ENCODE measurements around the gene TMUB2.

TMUB2 gene

GRCh38 chr17:44152875-44153274, 33.9 kb upstream of the TMUB2 start:
- DNase-seq (ENCODE audit: insufficient read length, low spot score) (no peak), FAIRE-seq (peak; percentile 68)
- TF ChIP-seq TAF1 (IDR thresholded peaks at IDR 0.05; ENCODE audit: low read depth, low read length): no peak
- no peak for TF ChIP-seq PAX5 (IDR thresholded peaks at IDR 0.05; ENCODE audit: insufficient read depth, low read length, severe bottlenecking)
- TF ChIP-seq POLR2AphosphoS5 (IDR thresholded peaks at IDR 0.05; ENCODE audit: low read depth, low read length): no peak
- TF ChIP-seq POU2F2 (IDR thresholded peaks at IDR 0.05; ENCODE audit: low read depth, low read length): no peak
- TF ChIP-seq SPI1 (IDR thresholded peaks at IDR 0.05; ENCODE audit: low read depth, low read length): no peak
- TF ChIP-seq POLR2A (IDR thresholded peaks at IDR 0.05; ENCODE audit: low read depth, low read length): no peak

- FAIRE-seq (no peak), DNase-seq (ENCODE audit: insufficient read length, low spot score) (no peak)
- TF ChIP-seq TAF1 (IDR thresholded peaks at IDR 0.05; ENCODE audit: low read depth, low read length): no peak
Measured at GRCh38 chr17:44155488-44155887, 31.3 kb upstream of the TMUB2 start.

GRCh38 chr17:44159519-44160210, 27.1 kb upstream of the TMUB2 start:
- no peak for FAIRE-seq

GRCh38 chr17:44164476-44164875, 22.3 kb upstream of the TMUB2 start:
- DNase-seq (ENCODE audit: insufficient read length, low spot score) (no peak), FAIRE-seq (no peak)
- no peak for TF ChIP-seq TAF1 (IDR thresholded peaks at IDR 0.05; ENCODE audit: low read depth, low read length)
- no peak for TF ChIP-seq PAX5 (IDR thresholded peaks at IDR 0.05; ENCODE audit: insufficient read depth, low read length, severe bottlenecking)
- TF ChIP-seq POU2F2 (IDR thresholded peaks at IDR 0.05; ENCODE audit: low read depth, low read length): no peak
- TF ChIP-seq POLR2A (IDR thresholded peaks at IDR 0.05; ENCODE audit: low read depth, low read length): no peak
- no peak for TF ChIP-seq POLR2AphosphoS5 (IDR thresholded peaks at IDR 0.05; ENCODE audit: low read depth, low read length)
- no peak for TF ChIP-seq SPI1 (IDR thresholded peaks at IDR 0.05; ENCODE audit: low read depth, low read length)

More at GRCh38 chr17:44159519-44160210, 27.1 kb upstream of the TMUB2 start:
- TF ChIP-seq SPI1 (IDR thresholded peaks at IDR 0.05; ENCODE audit: low read depth, low read length) (no peak), PAX5 (IDR thresholded peaks at IDR 0.05; ENCODE audit: insufficient read depth, low read length, severe bottlenecking) (no peak), POU2F2 (IDR thresholded peaks at IDR 0.05; ENCODE audit: low read depth, low read length) (no peak), POLR2A (IDR thresholded peaks at IDR 0.05; ENCODE audit: low read depth, low read length) (no peak), POLR2AphosphoS5 (IDR thresholded peaks at IDR 0.05; ENCODE audit: low read depth, low read length) (no peak), TAF1 (IDR thresholded peaks at IDR 0.05; ENCODE audit: low read depth, low read length) (no peak)
- no peak for DNase-seq (ENCODE audit: insufficient read length, low spot score)

GRCh38 chr17:44167181-44167861, 19.5 kb upstream of the TMUB2 start:
- TF ChIP-seq POU2F2 (IDR thresholded peaks at IDR 0.05; ENCODE audit: low read depth, low read length) (no peak), POLR2A (IDR thresholded peaks at IDR 0.05; ENCODE audit: low read depth, low read length) (no peak), TAF1 (IDR thresholded peaks at IDR 0.05; ENCODE audit: low read depth, low read length) (no peak), SPI1 (IDR thresholded peaks at IDR 0.05; ENCODE audit: low read depth, low read length) (no peak), PAX5 (IDR thresholded peaks at IDR 0.05; ENCODE audit: insufficient read depth, low read length, severe bottlenecking) (no peak), POLR2AphosphoS5 (IDR thresholded peaks at IDR 0.05; ENCODE audit: low read depth, low read length) (no peak)
- FAIRE-seq: no peak

GRCh38 chr17:44170135-44170498, 16.7 kb upstream of the TMUB2 start:
- FAIRE-seq (no peak), DNase-seq (ENCODE audit: insufficient read length, low spot score) (no peak)
- TF ChIP-seq TAF1 (IDR thresholded peaks at IDR 0.05; ENCODE audit: low read depth, low read length): no peak
- TF ChIP-seq POU2F2 (IDR thresholded peaks at IDR 0.05; ENCODE audit: low read depth, low read length): no peak
- TF ChIP-seq POLR2A (IDR thresholded peaks at IDR 0.05; ENCODE audit: low read depth, low read length): no peak
- no peak for TF ChIP-seq SPI1 (IDR thresholded peaks at IDR 0.05; ENCODE audit: low read depth, low read length)
- TF ChIP-seq PAX5 (IDR thresholded peaks at IDR 0.05; ENCODE audit: insufficient read depth, low read length, severe bottlenecking): no peak
- TF ChIP-seq POLR2AphosphoS5 (IDR thresholded peaks at IDR 0.05; ENCODE audit: low read depth, low read length): no peak

More at GRCh38 chr17:44167181-44167861, 19.5 kb upstream of the TMUB2 start:
- no peak for DNase-seq (ENCODE audit: insufficient read length, low spot score)

- no peak for FAIRE-seq
- no peak for DNase-seq (ENCODE audit: insufficient read length, low spot score)
- TF ChIP-seq POLR2AphosphoS5 (IDR thresholded peaks at IDR 0.05; ENCODE audit: low read depth, low read length) (no peak), TAF1 (IDR thresholded peaks at IDR 0.05; ENCODE audit: low read depth, low read length) (no peak), SPI1 (IDR thresholded peaks at IDR 0.05; ENCODE audit: low read depth, low read length) (no peak), PAX5 (IDR thresholded peaks at IDR 0.05; ENCODE audit: insufficient read depth, low read length, severe bottlenecking) (no peak), POU2F2 (IDR thresholded peaks at IDR 0.05; ENCODE audit: low read depth, low read length) (no peak), POLR2A (IDR thresholded peaks at IDR 0.05; ENCODE audit: low read depth, low read length) (no peak)
Measured at GRCh38 chr17:44170499-44171201, 16.1 kb upstream of the TMUB2 start, which contains the start of gene ASB16. ASB16 (plus strand) TSS chr17:44170704; CDS start chr17:44170790, 86 bp downstream.

- no peak for DNase-seq (ENCODE audit: insufficient read length, low spot score)
- FAIRE-seq: no peak
- 0 out of 2 replicates have a peak, but pooled peaks have one; percentile 15 for TF ChIP-seq POLR2A (IDR thresholded peaks at IDR 0.05; ENCODE audit: low read depth, low read length)
- no peak for TF ChIP-seq POU2F2 (IDR thresholded peaks at IDR 0.05; ENCODE audit: low read depth, low read length)
Measured at GRCh38 chr17:44171931-44172455, 14.8 kb upstream of the TMUB2 start.

GRCh38 chr17:44174427-44174826, 12.3 kb upstream of the TMUB2 start:
- no peak for FAIRE-seq
- DNase-seq (ENCODE audit: insufficient read length, low spot score): no peak
- no peak for TF ChIP-seq POU2F2 (IDR thresholded peaks at IDR 0.05; ENCODE audit: low read depth, low read length)
- no peak for TF ChIP-seq TAF1 (IDR thresholded peaks at IDR 0.05; ENCODE audit: low read depth, low read length)
- no peak for TF ChIP-seq SPI1 (IDR thresholded peaks at IDR 0.05; ENCODE audit: low read depth, low read length)
- no peak for TF ChIP-seq POLR2A (IDR thresholded peaks at IDR 0.05; ENCODE audit: low read depth, low read length)

Data from GM12891 (cell line).